Gastroesophageal sphincter (tissue), 3 donors: ENCODE results near the gene KHSRP.

Experiments
- CTCF ChIP-seq, 4 experiments: fragments of 200-600 bp in 2 of 4; fragments of 450-650 bp in 2 of 4; sonication (generic) in 1 of 4; IDR thresholded peaks; one replicate each; pipeline ENCODE4 v1.5.1; 2017 to 2019; ENCODE audit warnings: antibody characterized with exemption in 4 of 4, mild to moderate bottlenecking in 2 of 4, moderate library complexity in 2 of 4
- POLR2A ChIP-seq, 2 donors: fragments of 450-650 bp; IDR thresholded peaks; one replicate each; pipeline ENCODE4 v1.6.1; 2017; ENCODE audit warnings: antibody characterized with exemption in 2 of 2, mild to moderate bottlenecking in 2 of 2, moderate library complexity in 1 of 2

GRCh38 chr19:6379744-6380143, 44.9 kb downstream of the KHSRP start:
- TF ChIP-seq CTCF (IDR thresholded peaks at IDR 0.05) (no peak), POLR2A (IDR thresholded peaks at IDR 0.05) (no peak)
